GM12875 (cell line): ENCODE data around the gene NEFH.

Experiments used
- H3K4me3 ChIP-seq: one replicate; pipeline ENCODE4 v1.5.1; 2011; ENCODE audit warnings: low read depth, low read length, control low read depth
- CTCF ChIP-seq: IDR thresholded peaks from 2 replicates; pipeline ENCODE4 v1.5.1; 2011; ENCODE audit warnings: low read depth, mild to moderate bottlenecking, control low read depth, inconsistent platforms, low read length, moderate library complexity, borderline replicate concordance; ENCODE audit not compliant: insufficient read depth

NEFH gene

GRCh38 chr22:29512031-29512430 lies 32.0 kb downstream of the NEFH start:
- TF ChIP-seq CTCF = no peak
- H3K4me3 ChIP-seq = no peak overlapping the region

GRCh38 chr22:29517215-29517908 lies 37.3 kb downstream of the NEFH start:
- TF ChIP-seq CTCF = no peak
- H3K4me3 ChIP-seq = no peak overlapping the region

- no peak overlapping the region for H3K4me3 ChIP-seq
- no peak for TF ChIP-seq CTCF
Measured at GRCh38 chr22:29518427-29518826, 38.4 kb downstream of the NEFH start.

- no peak for TF ChIP-seq CTCF
- no peak overlapping the region for H3K4me3 ChIP-seq
Measured at GRCh38 chr22:29519996-29520395, 40.0 kb downstream of the NEFH start.

GRCh38 chr22:29520851-29521250 lies 40.8 kb downstream of the NEFH start:
- TF ChIP-seq CTCF = no peak
- no peak overlapping the region for H3K4me3 ChIP-seq

- H3K4me3 ChIP-seq = no peak overlapping the region
- no peak for TF ChIP-seq CTCF
Measured at GRCh38 chr22:29521526-29521925, 41.5 kb downstream of the NEFH start.

- H3K4me3 ChIP-seq = no peak overlapping the region
- no peak for TF ChIP-seq CTCF
Measured at GRCh38 chr22:29523761-29524160, 43.7 kb downstream of the NEFH start.
